Measurements from ENCODE around the gene NELFE. TPM values are rescaled to one million over a fixed set of nuclear protein-coding genes. Genes with fewer than 3 reads are reported as not detected.

Gene NELFE
- total and polyA plus RNA-seq, 2 of the 13 experiments (the other 11 are each of a cell fraction or from before 2014, with no cell fraction given): 51.3 to 69.8 TPM

DNA sequence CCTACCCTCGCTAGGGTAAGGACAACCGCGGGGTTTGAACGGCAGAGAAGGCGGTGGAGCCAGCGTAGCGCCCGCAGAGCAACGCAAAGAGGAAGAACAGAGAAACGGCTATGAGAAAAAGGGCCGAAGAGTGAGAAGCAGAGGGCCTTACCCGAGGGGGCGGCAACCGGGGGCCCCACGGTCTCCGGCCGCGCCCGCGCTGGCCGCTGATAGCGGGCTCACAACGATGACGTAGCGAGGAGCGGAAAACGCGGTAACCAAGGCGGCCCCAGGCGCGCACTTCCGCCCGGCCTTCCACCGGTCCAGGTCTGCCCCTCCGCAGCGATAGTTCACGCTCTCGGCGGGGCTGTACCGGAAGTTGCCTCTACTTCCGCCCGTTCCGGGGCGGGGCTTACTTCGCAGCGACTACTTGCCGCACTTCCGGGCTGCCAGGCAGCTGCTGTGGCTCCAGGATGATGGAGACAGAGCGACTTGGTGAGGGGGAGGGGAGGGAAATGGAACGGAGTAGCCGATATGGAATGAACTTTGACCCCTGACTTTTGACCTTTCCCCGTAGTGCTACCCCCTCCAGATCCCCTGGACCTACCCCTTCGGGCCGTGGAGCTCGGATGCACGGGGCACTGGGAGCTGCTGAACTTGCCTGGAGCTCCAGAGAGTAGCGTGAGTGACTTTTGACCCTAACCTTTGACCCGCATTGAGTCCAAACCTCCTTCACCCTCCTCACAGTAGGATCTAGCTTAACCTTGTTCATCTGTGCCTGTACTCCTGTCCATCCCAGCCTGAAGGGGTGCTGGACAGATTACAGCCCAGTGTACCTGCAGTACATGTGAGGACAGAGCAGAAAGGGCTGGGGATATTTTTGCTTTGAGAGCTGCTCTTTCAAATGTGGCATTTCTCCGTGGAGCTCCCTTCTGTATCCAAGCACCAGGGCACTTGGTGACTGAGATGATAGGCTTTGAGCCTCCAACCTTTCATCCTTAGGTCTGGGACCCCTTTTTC is at the start of gene NELFE, which contains the start of gene SKIC2 (continued):
- TF ChIP-seq ZNF574 (CRISPR knock-in tag; IDR thresholded peaks at IDR 0.05) (peak; percentile 98), MEIS2 (CRISPR knock-in tag; IDR thresholded peaks at IDR 0.05) (peak; percentile 95), NCOA5 (CRISPR knock-in tag; IDR thresholded peaks at IDR 0.05) (peak; percentile 9; the same call in 1 of the 2 replicates), ZSCAN21 (CRISPR knock-in tag; IDR thresholded peaks at IDR 0.05; ENCODE audit: borderline replicate concordance) (0 out of 2 replicates have a peak, but pooled peaks have one; percentile 77), EP300 (IDR thresholded peaks at IDR 0.05; ENCODE audit: low read depth in 2 of 2, low read length in 2 of 2) (peak; percentile 23 to 56; a peak in 2 of 4 replicates), EP300 (CRISPR knock-in tag; IDR thresholded peaks at IDR 0.05; ENCODE audit: borderline replicate concordance) (peak; percentile 11; the same call in 1 of the 2 replicates), THAP8 (CRISPR knock-in tag; IDR thresholded peaks at IDR 0.05; ENCODE audit: borderline replicate concordance) (peak; percentile 15; the same call in 1 of the 2 replicates), RAD51 (IDR thresholded peaks at IDR 0.05; ENCODE audit: borderline replicate concordance) (no peak), ZFP36 (IDR thresholded peaks at IDR 0.05; ENCODE audit: borderline replicate concordance, low read depth, low read length, partially characterized antibody) (no peak), ZNF83 (CRISPR knock-in tag; IDR thresholded peaks at IDR 0.05; ENCODE audit: borderline replicate concordance) (no peak), ZKSCAN1 (IDR thresholded peaks at IDR 0.05; ENCODE audit: low read length) (no peak), HDAC2 (CRISPR knock-in tag; IDR thresholded peaks at IDR 0.05) (peak; percentile 93), ZNF496 (CRISPR knock-in tag; IDR thresholded peaks at IDR 0.05; ENCODE audit: insufficient replicate concordance) (no peak), MAF1 (CRISPR knock-in tag; IDR thresholded peaks at IDR 0.05; ENCODE audit: borderline replicate concordance) (0 out of 2 replicates have a peak, but pooled peaks have one; percentile 65), ZHX1 (CRISPR knock-in tag; IDR thresholded peaks at IDR 0.05; ENCODE audit: low read depth) (peak; percentile 95), TSC22D2 (CRISPR knock-in tag; IDR thresholded peaks at IDR 0.05; ENCODE audit: borderline replicate concordance) (no peak), ZNF550 (CRISPR knock-in tag; IDR thresholded peaks at IDR 0.05; ENCODE audit: borderline replicate concordance) (no peak), ZNF577 (CRISPR knock-in tag; IDR thresholded peaks at IDR 0.05; ENCODE audit: borderline replicate concordance, low read depth) (peak; percentile 33; the same call in 1 of the 2 replicates), ZNF264 (CRISPR knock-in tag; IDR thresholded peaks at IDR 0.05) (peak; percentile 91), TOE1 (CRISPR knock-in tag; IDR thresholded peaks at IDR 0.05) (peak; percentile 57; the same call in 1 of the 2 replicates), ATF7-NPFF (CRISPR knock-in tag; IDR thresholded peaks at IDR 0.05; ENCODE audit: low read depth) (no peak; the same call in 1 of the 2 replicates), REPIN1 (CRISPR knock-in tag; IDR thresholded peaks at IDR 0.05; ENCODE audit: borderline replicate concordance, low read depth) (peak; percentile 82; the same call in 1 of the 2 replicates)
